ENCODE results near the gene RCAN2.

Gene RCAN2

DNA sequence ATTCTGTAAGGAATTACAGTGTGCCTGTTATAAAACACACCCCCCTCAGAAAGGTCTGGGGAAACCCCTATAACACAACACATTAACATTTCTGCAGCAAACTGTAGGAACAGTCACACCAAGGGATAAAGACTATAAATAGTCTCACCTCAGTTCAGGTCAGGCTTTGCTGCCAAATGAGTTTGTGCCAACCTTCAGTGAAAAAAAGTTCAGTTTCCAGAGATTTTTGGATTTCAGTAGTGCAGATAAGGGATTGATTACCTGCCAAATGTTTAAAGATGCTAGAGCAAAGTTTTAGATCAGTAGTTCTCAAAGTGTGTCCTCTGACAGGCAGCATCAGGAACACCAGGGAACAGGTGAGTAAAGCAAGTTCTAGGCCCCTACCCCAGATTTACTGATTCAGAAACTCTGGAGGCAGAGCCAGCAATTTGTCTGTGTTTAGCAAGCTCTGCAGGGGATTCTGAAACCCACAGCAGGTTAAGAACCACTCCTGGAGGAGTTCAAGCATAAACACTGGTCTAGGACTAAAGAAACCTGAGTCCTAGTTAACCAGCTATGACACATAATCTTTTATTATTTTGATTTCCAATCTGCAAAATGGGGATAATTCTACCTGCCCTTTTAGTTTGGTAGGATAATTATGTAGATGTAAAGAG lies 111.0 kb downstream of the RCAN2 start:
- DNase-seq (no peak), ATAC-seq (replicated peaks) (no peak)
- no peak overlapping the region for H3K4me3 Mint-ChIP-seq
- H3K27me3 Mint-ChIP-seq: peaks cover 22 to 30% of the 10 kb centered on the region in 2 donors
- no peak overlapping the region for H3K27ac Mint-ChIP-seq
- H3K4me1 Mint-ChIP-seq (ENCODE audit: low read depth in 2 of 2): peaks cover 0 to 9% of the 10 kb centered on the region in 2 donors
- no peaks in the 10 kb centered on the region for H3K36me3 Mint-ChIP-seq (ENCODE audit: insufficient read depth)
- H3K9me3 Mint-ChIP-seq: no peaks in the 10 kb centered on the region

DNA sequence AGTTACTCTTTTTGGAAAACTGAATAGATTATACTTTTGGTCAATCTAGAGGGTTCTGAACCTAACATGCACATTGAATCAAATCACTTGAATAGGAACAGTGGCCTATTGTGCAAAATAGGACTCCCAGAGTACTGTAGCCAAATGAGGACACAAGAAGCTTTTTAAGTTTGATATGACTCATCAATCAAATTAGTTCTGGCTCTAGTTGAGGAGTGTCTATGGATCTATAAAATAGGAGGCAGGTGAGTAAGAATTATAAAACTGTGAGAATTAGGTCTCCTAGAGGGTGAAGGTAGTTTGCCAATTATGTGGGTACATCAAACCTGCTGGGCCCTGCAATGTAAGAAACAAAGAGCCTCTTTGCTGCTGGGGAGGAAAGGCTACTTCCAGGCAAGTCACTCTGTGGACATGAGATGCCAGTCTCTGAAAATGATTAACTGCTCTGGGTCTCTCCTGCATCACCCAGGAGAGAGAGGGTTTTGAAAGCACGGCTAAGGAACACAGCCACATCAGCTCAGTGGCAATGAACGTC lies 112.3 kb downstream of the RCAN2 start:
- DNase-seq: no peak
- Mint-ChIP-seq H3K9me3 (no peaks in the 10 kb centered on the region), H3K27ac (no peak overlapping the region), H3K4me3 (no peak overlapping the region), H3K4me1 (ENCODE audit: low read depth in 2 of 2) (peaks cover 0 to 9% of the 10 kb centered on the region in 2 donors), H3K36me3 (ENCODE audit: insufficient read depth) (no peaks in the 10 kb centered on the region), H3K27me3 (peaks cover 10 to 17% of the 10 kb centered on the region in 2 donors)
- no peak for ATAC-seq (replicated peaks)

DNA sequence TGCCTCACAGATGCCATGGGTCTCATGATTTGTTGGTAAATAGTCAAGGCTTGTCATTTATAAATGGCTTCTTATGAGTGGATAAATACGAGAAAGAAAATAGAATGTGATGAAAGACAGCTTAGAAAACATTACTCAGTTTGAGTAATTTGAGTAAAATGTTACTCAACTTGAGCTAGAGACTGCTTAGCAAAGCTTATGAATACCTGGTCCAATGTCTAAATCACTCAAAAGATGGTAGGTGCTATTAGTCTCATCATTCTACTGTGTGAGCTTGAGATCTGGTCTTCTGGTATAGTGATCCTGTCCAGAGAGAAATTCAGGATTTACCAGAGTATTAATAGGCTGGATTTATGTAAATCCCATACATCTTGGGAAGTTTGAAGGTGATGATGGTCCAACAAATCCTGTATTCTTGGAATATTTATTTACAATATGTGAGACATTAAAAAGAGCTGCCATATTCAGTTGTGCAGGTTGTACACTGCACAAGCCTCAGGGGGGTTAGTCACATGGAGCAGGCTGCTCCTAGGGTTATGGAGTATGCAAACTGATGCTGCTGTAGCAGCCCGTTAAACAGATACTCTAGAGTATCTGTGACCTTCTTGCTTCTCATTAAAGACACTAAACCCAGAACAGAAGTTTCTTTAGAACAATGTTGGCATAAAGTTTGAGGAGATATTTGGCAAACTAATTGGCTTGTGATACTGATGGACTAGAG lies 112.9 kb downstream of the RCAN2 start:
- ATAC-seq (replicated peaks) (no peak), DNase-seq (no peak)
- no peak overlapping the region for H3K27ac Mint-ChIP-seq
- peaks cover 0 to 9% of the 10 kb centered on the region in 2 donors for H3K4me1 Mint-ChIP-seq (ENCODE audit: low read depth in 2 of 2)
- no peak overlapping the region for H3K4me3 Mint-ChIP-seq
- H3K36me3 Mint-ChIP-seq (ENCODE audit: insufficient read depth): no peaks in the 10 kb centered on the region
- H3K27me3 Mint-ChIP-seq: peaks cover 7 to 12% of the 10 kb centered on the region in 2 donors
- H3K9me3 Mint-ChIP-seq: no peaks in the 10 kb centered on the region

- no peaks in the 10 kb centered on the region for H3K9me3 Mint-ChIP-seq
- H3K4me1 Mint-ChIP-seq (ENCODE audit: low read depth in 2 of 2): peaks cover 0 to 9% of the 10 kb centered on the region in 2 donors
- H3K27ac Mint-ChIP-seq: peak overlapping the region in 1 of 2 donors; percentile 84
- no peak overlapping the region for H3K4me3 Mint-ChIP-seq
- peaks cover 0 to 12% of the 10 kb centered on the region in 2 donors for H3K27me3 Mint-ChIP-seq
- DNase-seq: no peak
- no peaks in the 10 kb centered on the region for H3K36me3 Mint-ChIP-seq (ENCODE audit: insufficient read depth)
- no peak for ATAC-seq (replicated peaks)
Measured at GRCh38 chr6:46377209-46377608, 114.0 kb downstream of the RCAN2 start.

DNA sequence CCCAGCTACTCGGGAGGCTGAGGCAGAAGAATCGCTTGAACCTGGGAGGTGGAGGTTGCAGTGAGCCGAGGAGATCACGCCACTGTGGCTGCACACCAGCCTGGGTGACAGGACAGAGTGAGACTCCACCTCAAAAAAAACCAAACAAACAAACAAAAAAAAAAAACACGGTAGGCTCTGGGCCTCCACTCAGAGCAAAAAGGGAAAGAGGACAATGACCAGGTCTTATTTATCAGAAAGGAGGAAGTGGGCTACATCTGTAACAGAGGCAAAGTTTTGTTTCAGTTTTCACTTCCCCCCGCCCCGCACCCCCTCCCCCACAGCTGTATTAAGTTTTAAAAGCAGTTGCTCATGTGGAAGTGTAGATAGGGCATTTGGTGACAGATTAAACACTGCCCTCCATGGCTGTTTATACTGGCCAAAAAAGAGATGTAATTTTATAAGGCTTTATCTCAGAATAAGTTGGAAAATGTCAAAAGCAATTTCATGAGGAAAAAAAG lies 114.6 kb downstream of the RCAN2 start:
- DNase-seq (no peak), ATAC-seq (replicated peaks) (peak; percentile 60)
- no peaks in the 10 kb centered on the region for H3K9me3 Mint-ChIP-seq
- peaks cover 0 to 9% of the 10 kb centered on the region in 2 donors for H3K27me3 Mint-ChIP-seq
- no peaks in the 10 kb centered on the region for H3K36me3 Mint-ChIP-seq (ENCODE audit: insufficient read depth)
- H3K27ac Mint-ChIP-seq: peak overlapping the region; percentile 63 to 84
- H3K4me1 Mint-ChIP-seq (ENCODE audit: low read depth in 2 of 2): peaks cover 0 to 9% of the 10 kb centered on the region in 2 donors
- H3K4me3 Mint-ChIP-seq: peak overlapping the region; percentile 52 to 70

DNA sequence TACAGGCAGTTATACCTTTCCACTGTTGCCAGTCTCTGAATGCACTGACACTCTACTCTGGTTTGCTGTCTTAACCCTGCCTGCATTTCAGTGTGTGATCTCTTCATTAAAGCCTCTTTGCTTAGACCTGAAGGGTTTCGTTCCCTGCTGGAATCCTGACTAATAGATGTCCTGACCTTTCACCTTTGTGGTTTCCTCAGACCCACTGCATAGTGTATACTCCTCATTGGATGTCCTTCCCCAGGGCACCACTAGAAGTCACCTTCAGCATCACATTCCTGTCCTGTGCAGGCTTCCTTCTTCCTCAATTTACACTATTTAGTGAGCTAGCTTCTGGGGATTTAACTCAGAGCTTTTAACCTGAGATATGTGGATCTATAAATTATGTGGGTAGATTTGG lies 120.6 kb downstream of the RCAN2 start:
- Mint-ChIP-seq H3K4me1 (ENCODE audit: low read depth in 2 of 2) (no peaks in the 10 kb centered on the region), H3K4me3 (no peak overlapping the region), H3K27ac (no peak overlapping the region), H3K9me3 (no peaks in the 10 kb centered on the region), H3K27me3 (no peaks in the 10 kb centered on the region), H3K36me3 (ENCODE audit: insufficient read depth) (no peaks in the 10 kb centered on the region)
- DNase-seq: no peak
- ATAC-seq (replicated peaks): no peak

DNA sequence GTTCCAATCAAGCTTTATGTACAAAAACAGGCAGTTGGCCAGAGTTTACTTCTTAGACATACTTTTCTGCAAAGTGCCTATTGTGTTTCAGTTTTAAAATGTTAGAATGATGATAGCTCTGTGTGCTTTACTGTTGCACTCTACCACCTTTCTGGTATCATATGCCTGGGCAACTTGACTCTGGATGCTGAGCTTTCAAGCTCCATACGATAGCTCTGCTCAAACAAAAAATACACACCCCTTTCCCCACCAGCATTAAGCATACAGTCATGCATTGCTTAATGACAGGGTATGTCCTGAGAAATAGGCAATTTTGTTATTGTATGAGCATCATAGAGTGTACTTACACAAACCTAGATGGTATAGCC lies 123.1 kb downstream of the RCAN2 start:
- Mint-ChIP-seq H3K36me3 (ENCODE audit: insufficient read depth) (no peaks in the 10 kb centered on the region), H3K9me3 (no peaks in the 10 kb centered on the region), H3K27me3 (peaks cover 0 to 9% of the 10 kb centered on the region in 2 donors), H3K27ac (no peak overlapping the region), H3K4me3 (no peak overlapping the region), H3K4me1 (ENCODE audit: low read depth in 2 of 2) (no peaks in the 10 kb centered on the region)
- DNase-seq (no peak), ATAC-seq (replicated peaks) (no peak)

- Mint-ChIP-seq H3K36me3 (ENCODE audit: insufficient read depth) (no peaks in the 10 kb centered on the region), H3K27me3 (peaks cover 0 to 9% of the 10 kb centered on the region in 2 donors), H3K4me3 (no peak overlapping the region), H3K9me3 (no peaks in the 10 kb centered on the region), H3K4me1 (ENCODE audit: low read depth in 2 of 2) (no peaks in the 10 kb centered on the region), H3K27ac (no peak overlapping the region)
- ATAC-seq (replicated peaks) (no peak), DNase-seq (no peak)
Measured at GRCh38 chr6:46367354-46368168, 123.7 kb downstream of the RCAN2 start.

GRCh38 chr6:46366190-46366900 lies 124.9 kb downstream of the RCAN2 start:
- H3K4me1 Mint-ChIP-seq (ENCODE audit: low read depth in 2 of 2): no peaks in the 10 kb centered on the region
- H3K27me3 Mint-ChIP-seq: peaks cover 0 to 9% of the 10 kb centered on the region in 2 donors
- no peaks in the 10 kb centered on the region for H3K9me3 Mint-ChIP-seq
- no peak overlapping the region for H3K4me3 Mint-ChIP-seq
- no peak for DNase-seq
- H3K36me3 Mint-ChIP-seq (ENCODE audit: insufficient read depth): no peaks in the 10 kb centered on the region
- H3K27ac Mint-ChIP-seq: no peak overlapping the region
- no peak for ATAC-seq (replicated peaks)

DNA sequence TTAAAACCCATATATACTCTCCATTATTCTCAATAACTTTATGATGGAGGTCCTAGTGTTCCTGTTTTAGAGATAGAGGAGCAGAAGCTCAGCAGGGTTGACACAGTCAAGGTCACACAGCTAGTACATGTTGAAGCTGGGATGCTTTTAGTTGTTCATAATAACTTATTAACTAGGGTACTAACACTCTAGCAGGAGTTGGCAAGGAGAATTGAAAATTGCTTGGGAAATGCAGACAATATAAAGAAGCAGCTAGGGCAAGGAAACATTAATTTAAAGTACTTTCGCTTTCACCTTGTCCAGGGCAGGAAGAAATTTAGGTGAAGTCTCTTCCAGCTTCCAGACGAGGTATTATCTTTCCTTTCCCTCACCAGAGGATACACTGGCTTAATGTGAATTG lies 133.7 kb downstream of the RCAN2 start:
- Mint-ChIP-seq H3K9me3 (no peaks in the 10 kb centered on the region), H3K27me3 (no peaks in the 10 kb centered on the region), H3K4me1 (ENCODE audit: low read depth in 2 of 2) (peaks cover 6 to 7% of the 10 kb centered on the region in 2 donors), H3K36me3 (ENCODE audit: insufficient read depth) (no peaks in the 10 kb centered on the region), H3K4me3 (peak overlapping the region; percentile 18 to 33), H3K27ac (no peak overlapping the region)
- ATAC-seq (replicated peaks) (no peak), DNase-seq (no peak)

- no peak overlapping the region for H3K27ac Mint-ChIP-seq
- no peaks in the 10 kb centered on the region for H3K27me3 Mint-ChIP-seq
- H3K36me3 Mint-ChIP-seq (ENCODE audit: insufficient read depth): no peaks in the 10 kb centered on the region
- H3K4me1 Mint-ChIP-seq (ENCODE audit: low read depth in 2 of 2): peaks cover 6 to 7% of the 10 kb centered on the region in 2 donors
- no peaks in the 10 kb centered on the region for H3K9me3 Mint-ChIP-seq
- DNase-seq (no peak), ATAC-seq (replicated peaks) (no peak)
- no peak overlapping the region for H3K4me3 Mint-ChIP-seq
Measured at GRCh38 chr6:46356543-46356942, 134.7 kb downstream of the RCAN2 start.

DNA sequence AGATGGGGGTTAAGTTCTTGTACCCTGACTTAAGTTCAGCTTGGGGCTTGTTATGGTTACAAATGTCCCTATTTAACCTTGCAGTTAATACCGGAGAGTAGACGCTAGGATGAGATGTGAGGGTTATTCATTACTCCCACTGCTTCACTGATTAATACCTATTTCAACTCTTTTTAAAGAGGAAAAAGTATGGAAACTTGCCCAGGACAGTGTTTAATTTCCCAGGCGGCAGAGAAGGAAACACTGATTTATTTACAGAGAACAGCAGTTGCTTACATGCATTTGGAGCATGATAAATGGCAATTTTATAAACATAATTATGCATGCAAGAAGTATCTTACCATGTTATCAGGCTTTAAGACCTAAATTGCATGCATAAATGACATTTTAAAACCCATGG lies 137.7 kb downstream of the RCAN2 start:
- Mint-ChIP-seq H3K4me1 (ENCODE audit: low read depth in 2 of 2) (peaks cover 6 to 7% of the 10 kb centered on the region in 2 donors), H3K27me3 (peaks cover 0 to 3% of the 10 kb centered on the region in 2 donors), H3K27ac (no peak overlapping the region), H3K9me3 (no peaks in the 10 kb centered on the region), H3K36me3 (ENCODE audit: insufficient read depth) (no peaks in the 10 kb centered on the region), H3K4me3 (no peak overlapping the region)
- ATAC-seq (replicated peaks) (no peak), DNase-seq (no peak)

Data from effector memory CD8-positive, alpha-beta T cell (primary cell).